Stimulated activated CD4-positive, alpha-beta T cell treated with anti-CD3 and anti-CD28 coated beads, Interleukin-12 subunit alpha, Interleukin-12 subunit beta, amount 100 ng/mL, for 48 hours (primary cell): ENCODE measurements around the gene PNPT1.
A peak's percentile ranks its signal among the peaks of the same experiment; 100 is the strongest.

ENCODE experiments used
- DNase-seq, 3 donors: peaks; one replicate each; pipeline ENCODE4 v3.0.0-alpha.2; 2020; ENCODE audit warnings: low read depth in 2 of 3, low spot score in 1 of 3

PNPT1 gene

GRCh38 chr2:55672630-55673029 is 21.0 kb downstream of the PNPT1 start:
- DNase-seq: no peak

DNA sequence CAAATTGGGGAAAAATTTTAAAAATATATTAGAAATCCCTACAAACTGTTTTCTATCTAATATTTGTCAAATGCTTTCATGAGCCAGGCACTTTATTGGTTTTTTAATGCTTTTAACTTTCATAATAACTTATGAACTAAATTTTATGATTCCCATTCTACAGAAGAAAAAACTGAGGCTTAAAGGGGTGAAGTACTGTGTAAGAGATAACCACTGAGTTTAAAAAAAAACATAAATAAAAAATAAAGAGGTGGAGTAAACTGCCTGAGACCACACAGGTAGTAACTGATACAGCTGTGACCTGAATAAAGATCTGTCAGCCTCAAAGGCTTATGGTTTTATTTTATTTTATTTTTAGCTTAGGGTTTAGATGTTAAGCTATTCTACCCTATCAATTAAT is 24.7 kb downstream of the PNPT1 start:
- no peak for DNase-seq

- no peak for DNase-seq
These were observed 40.4 kb downstream of the PNPT1 start for GRCh38 chr2:55653255-55653654.

- no peak for DNase-seq
These were observed 44.4 kb downstream of the PNPT1 start for GRCh38 chr2:55649211-55649610.

- no peak for DNase-seq
These were observed 56.8 kb downstream of the PNPT1 start for GRCh38 chr2:55636831-55637230.

- no peak for DNase-seq
These were observed 64.7 kb downstream of the PNPT1 start for GRCh38 chr2:55628931-55629330.

GRCh38 chr2:55627915-55628314 is 65.7 kb downstream of the PNPT1 start:
- no peak for DNase-seq

DNA sequence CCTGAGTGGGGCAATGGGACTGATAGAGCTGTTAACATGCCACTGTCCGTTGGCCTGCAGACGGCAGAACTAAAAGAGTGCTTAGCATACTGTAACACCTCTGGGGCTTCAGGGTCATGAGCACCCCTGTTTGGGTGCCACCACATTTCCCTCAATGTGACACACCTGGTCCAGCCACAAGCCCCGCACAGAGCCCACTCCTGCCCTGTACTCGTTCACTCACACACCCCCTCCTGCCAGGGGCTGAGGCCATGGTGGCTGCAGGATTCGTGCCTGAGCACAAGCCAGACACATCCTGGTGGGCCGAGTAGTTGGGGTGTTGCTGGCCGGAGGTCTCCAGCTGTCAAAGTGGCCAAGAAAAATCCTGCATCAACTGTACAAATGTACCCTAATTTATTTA is 71.8 kb downstream of the PNPT1 start:
- no peak for DNase-seq

GRCh38 chr2:55620123-55620779 is 73.4 kb downstream of the PNPT1 start:
- peak in 1 of 3 donors; percentile 9 for DNase-seq

DNA sequence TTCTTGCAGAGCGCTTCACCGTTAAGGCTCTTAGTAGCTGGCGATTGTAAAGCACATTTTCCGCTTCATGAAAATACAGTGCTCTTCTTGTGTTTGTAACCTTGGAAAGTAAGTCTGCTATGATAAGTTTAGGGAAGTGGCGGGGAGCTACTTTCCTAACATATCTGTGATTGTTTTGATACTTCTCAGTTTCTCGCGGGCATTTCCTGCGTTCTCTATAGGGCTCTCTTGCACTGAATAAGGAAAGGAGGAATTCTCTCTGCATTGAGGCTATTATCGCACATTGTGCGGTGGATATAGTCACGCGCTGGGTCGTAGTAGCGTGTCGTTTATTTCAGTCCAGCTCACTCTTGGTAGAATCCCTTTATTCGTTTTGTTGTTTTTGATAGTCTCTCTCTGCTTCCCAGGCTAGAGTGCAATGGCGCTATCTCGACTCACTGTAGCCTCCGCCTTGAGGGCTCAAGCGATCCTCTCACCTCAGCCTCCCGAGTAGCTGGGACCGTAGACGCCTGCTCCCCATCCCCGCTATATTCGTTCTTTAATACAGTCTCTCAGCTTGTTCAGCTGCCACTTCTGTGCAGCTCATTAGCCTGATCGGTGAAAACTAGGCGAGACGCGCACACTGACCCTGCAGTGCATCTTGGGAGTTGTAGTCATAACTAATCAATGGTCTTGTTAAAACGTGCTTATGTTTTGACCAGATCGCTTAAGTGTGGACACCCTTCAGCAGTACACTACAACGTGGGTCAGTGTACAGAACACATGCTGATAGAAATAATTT is 75.2 kb downstream of the PNPT1 start:
- peak; percentile 26 to 38 (median 30) for DNase-seq

DNA sequence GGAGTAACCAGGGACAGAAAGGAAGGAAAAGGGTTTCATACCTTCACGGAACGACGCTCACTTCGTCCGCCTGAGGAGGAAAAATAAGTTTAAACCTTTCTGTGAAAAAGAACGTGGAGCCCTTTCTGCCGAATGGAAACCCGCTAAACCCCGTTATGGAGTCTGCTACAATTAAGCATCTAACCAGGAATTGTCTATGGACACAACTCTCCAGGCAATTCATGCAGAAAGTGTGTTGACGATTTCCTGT is 75.7 kb downstream of the PNPT1 start:
- no peak for DNase-seq

DNA sequence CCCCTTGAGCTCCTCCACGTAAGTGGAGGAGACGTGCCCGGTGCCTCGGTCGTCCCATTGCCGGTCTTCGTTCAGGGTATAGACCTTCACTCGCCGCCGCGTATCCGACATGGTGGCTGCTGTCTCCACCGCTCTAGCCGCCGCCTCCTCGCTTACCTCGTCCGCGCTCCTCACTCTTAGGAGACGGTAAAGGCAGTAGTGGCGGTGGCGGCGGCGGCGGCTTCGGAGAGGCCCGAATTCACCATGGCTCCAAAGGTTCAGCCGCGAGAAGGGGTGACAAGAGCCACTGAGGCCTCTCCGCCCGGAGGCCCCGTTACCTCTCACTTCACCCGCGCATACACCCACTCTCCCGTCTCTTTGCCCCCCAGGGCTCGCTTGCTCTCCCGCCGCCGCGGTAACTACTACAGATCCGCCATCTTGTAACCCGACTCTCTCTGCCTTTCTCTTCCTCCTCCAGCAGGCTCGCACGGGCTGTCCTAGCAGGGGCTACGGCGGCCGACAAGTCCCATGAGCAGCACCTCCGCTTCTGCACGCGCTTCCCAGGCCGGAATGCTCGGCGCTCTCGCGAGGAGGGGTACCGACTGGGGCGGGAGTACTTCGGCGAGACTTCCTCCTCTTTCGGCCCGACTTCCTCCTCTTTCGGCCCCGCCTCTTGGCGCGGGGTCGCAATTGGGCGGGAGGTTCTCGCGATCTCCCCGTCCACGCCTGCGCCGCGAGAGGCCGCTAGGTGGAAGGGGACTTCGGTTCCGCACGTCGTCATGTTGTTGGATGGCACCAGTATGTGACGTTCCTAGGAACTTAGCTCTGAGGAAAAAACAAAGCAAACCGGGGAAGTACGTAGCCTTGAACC is 76.2 kb downstream of the PNPT1 start, which contains the start of gene PPP4R3B:
Gene PPP4R3B (minus strand): TSS at position 448 of the 850 bp plus-strand sequence. CDS start 337 bp downstream, at position 111.
- peak; percentile 93 to 98 (median 96) for DNase-seq

DNA sequence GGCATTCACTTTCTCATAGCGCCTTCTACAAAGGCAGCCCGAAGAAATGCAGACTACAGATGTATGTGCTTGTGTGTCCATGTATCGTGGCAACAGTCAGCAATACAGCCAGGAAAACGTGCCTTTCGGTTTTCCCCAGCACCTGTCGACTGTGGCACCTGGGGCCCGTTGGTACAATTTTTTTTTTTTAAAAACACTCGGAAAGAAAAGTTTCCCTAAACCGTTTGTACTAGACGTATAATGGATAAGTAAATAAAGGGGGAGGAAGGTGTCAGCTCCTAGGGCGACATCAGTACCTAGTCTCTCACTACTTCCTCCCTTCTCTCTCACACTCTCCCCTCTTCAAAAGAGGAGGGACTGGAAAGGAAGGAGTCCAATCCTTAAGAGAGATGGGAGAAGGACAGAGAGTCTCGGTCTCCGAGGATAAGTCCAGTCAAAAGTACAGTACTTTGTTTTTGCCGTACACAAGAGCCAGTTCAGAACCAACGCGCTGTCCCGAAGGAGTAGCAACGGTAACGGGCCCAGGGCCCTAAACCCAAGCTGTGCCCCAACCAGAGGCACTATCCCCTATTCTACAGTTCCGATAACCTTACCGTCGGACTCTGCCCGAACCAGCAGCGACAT is 77.0 kb downstream of the PNPT1 start:
- DNase-seq: peak in 2 of 3 donors; percentile 18 to 22

- no peak for DNase-seq
These were observed 81.6 kb downstream of the PNPT1 start for GRCh38 chr2:55611997-55612396.

- no peak for DNase-seq
These were observed 82.5 kb downstream of the PNPT1 start for GRCh38 chr2:55610954-55611743.

- DNase-seq: no peak
These were observed 83.6 kb downstream of the PNPT1 start for GRCh38 chr2:55609938-55610578.

DNA sequence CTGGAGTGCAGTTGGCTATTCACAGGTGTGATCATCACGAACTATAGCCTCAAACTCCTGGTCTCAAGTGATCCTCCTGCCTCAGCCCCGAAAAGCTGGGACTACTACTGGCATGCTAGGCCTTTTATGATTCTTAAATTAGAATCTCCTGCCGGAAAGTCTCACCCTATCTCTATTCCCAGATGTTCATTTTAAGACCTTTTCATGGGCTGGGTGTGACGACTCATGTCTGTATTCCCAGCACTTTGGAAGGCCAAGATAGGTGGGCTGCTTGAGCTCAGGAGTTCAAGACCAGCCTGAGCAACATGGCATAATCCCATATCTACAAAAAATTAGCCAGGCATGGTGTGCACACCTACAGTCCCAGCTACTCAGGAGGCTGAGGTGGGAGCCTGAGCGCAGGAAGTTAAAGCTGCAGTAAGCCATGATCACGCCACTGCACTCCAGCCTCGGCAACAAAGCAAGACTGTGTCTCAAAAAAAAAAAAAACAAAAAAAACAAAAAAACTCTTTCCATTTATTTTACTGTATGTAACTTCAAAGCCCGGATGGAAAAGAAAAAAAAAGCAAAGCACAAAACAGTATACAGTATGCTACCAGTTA is 84.3 kb downstream of the PNPT1 start:
- DNase-seq: no peak

GRCh38 chr2:55607717-55608116 is 85.9 kb downstream of the PNPT1 start:
- no peak for DNase-seq

GRCh38 chr2:55604027-55604565 is 89.5 kb downstream of the PNPT1 start:
- DNase-seq: no peak

DNA sequence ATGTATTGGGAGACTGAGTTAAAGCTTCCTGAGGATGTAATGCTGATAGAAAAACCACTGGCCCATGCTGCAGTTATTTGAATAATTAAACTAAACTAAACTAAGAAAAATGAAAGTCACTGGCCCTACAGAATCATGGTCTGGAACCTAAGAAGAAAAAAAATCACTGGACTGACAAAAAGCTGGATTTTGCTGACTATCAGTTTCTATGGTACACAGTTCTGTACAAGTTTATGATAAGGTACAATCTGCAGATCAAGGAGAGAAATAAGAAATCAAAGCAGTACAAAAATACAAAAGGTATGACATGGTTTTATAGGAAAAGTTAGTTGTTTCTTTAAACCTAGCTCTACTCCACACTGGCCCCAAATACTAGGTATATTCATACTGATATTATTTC is 91.8 kb downstream of the PNPT1 start:
- DNase-seq: no peak
